ENCODE results near the gene HOXA1.

DNA sequence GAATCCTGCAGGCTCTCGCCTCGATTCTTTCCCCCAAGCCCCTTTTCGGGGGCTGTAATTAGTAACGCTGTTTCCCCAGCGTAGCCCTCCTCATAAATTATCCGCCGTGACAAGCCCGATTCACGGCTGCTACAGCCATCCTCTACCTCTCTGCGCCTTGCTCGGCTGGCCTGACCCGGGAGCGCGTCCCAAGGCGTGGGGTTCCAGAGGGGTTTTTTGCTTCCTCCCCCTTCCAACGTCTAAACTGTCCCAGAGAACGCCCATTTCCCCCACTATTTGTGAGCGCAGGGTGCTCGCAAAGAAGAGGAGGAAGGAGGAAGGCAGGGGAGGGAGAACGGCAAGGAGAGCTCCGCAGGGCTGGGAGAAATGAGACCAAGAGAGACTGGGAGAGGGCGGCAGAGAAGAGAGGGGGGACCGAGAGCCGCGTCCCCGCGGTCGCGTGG, 46.8 kb upstream of the HOXA1 start:
- TF ChIP-seq, protein P1, sequence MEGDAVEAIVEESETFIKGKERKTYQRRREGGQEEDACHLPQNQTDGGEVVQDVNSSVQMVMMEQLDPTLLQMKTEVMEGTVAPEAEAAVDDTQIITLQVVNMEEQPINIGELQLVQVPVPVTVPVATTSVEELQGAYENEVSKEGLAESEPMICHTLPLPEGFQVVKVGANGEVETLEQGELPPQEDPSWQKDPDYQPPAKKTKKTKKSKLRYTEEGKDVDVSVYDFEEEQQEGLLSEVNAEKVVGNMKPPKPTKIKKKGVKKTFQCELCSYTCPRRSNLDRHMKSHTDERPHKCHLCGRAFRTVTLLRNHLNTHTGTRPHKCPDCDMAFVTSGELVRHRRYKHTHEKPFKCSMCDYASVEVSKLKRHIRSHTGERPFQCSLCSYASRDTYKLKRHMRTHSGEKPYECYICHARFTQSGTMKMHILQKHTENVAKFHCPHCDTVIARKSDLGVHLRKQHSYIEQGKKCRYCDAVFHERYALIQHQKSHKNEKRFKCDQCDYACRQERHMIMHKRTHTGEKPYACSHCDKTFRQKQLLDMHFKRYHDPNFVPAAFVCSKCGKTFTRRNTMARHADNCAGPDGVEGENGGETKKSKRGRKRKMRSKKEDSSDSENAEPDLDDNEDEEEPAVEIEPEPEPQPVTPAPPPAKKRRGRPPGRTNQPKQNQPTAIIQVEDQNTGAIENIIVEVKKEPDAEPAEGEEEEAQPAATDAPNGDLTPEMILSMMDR (IDR thresholded peaks at IDR 0.05; ENCODE audit: low read length) = no peak
- TF ChIP-seq EZH2 (IDR thresholded peaks at IDR 0.05; ENCODE audit: borderline replicate concordance, low read length) = no peak
